WTC11 (cell line): ENCODE measurements around the gene RIC8B.

Source experiments
- ATF2 ChIP-seq: sonication (generic); formaldehyde crosslinking; IDR thresholded peaks from 2 replicates; pipeline ENCODE4 v1.8.1; 2022; ENCODE audit warnings: low read depth, missing genetic modification reagents, borderline replicate concordance
- ATF3 ChIP-seq: sonication (generic); formaldehyde crosslinking; conservative IDR thresholded peaks from 2 replicates; pipeline ENCODE4 v1.8.1; 2022; ENCODE audit warnings: mild to moderate bottlenecking, missing genetic modification reagents
- CREB1 ChIP-seq: sonication (generic); formaldehyde crosslinking; IDR thresholded peaks from 2 replicates; pipeline ENCODE4 v1.8.0; 2023; ENCODE audit warnings: mild to moderate bottlenecking, missing genetic modification reagents
- E2F4 ChIP-seq: sonication (generic); formaldehyde crosslinking; IDR thresholded peaks from 2 replicates; pipeline ENCODE4 v1.8.1; 2022; ENCODE audit warnings: low read depth, mild to moderate bottlenecking, moderate library complexity, missing genetic modification reagents, borderline replicate concordance
- IRF2 ChIP-seq: sonication (generic); formaldehyde crosslinking; IDR thresholded peaks from 2 replicates; pipeline ENCODE4 v1.8.0; 2022; ENCODE audit warnings: low read depth, missing genetic modification reagents, borderline replicate concordance
- JUN ChIP-seq: sonication (generic); formaldehyde crosslinking; IDR thresholded peaks from 2 replicates; pipeline ENCODE4 v1.8.0; 2023; ENCODE audit warnings: mild to moderate bottlenecking, missing genetic modification reagents
- MXD4 ChIP-seq: fragments of 250-450 bp; sonication (Bioruptor Pico); IDR thresholded peaks from 2 replicates; pipeline ENCODE4 v1.8.0; 2021; ENCODE audit warnings: mild to moderate bottlenecking, moderate library complexity, borderline replicate concordance
- TCF7 ChIP-seq: sonication (generic); formaldehyde crosslinking; IDR thresholded peaks from 2 replicates; pipeline ENCODE4 v1.8.0; 2022; ENCODE audit warnings: mild to moderate bottlenecking, low read depth, missing genetic modification reagents, moderate library complexity
- TEAD1 ChIP-seq: sonication (generic); formaldehyde crosslinking; IDR thresholded peaks from 2 replicates; pipeline ENCODE4 v1.8.0; 2022; ENCODE audit warnings: mild to moderate bottlenecking, missing genetic modification reagents
- ZNF121 ChIP-seq: sonication (generic); formaldehyde crosslinking; IDR thresholded peaks from 2 replicates; pipeline ENCODE4 v1.8.0; 2023; ENCODE audit warnings: missing genetic modification reagents
- ZNF423 ChIP-seq: fragments of 250-450 bp; sonication (Bioruptor Pico); IDR thresholded peaks from 2 replicates; pipeline ENCODE4 v2.1.2; 2022; ENCODE audit warnings: mild to moderate bottlenecking, moderate library complexity
- ZNF512 ChIP-seq: sonication (generic); formaldehyde crosslinking; IDR thresholded peaks from 2 replicates; pipeline ENCODE4 v1.8.1; 2022; ENCODE audit warnings: missing genetic modification reagents, borderline replicate concordance
- TF ChIP-seq, protein P1 (sequence below): fragments of 200-600 bp; IDR thresholded peaks from 2 replicates; pipeline ENCODE4 v1.8.0; 2022; ENCODE audit warnings: antibody characterized with exemption
- TF ChIP-seq, protein P2 (sequence below): sonication (generic); formaldehyde crosslinking; IDR thresholded peaks from 2 replicates; pipeline ENCODE4 v1.8.1; 2023; ENCODE audit warnings: mild to moderate bottlenecking, missing genetic modification reagents

DNA sequence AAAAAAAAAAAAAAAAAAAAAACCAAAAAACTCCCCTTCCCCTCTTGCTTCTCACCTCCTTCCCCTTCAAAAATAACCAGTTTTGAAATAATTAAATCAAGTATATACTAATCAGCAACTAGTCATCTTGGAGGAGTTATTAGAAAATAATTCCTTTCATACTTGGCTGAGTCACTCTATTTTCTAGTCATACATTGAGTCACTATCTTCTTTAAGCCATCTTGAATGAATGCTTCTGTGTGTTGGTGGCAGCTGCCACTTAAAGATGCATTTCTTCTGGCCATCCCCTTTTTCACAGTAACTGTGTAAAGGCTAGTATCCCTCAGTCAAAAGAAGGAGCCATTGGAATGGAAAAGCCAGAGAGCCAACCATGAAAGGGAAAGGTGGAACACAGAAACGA is 97.0 kb downstream of the RIC8B start:
- TF ChIP-seq, protein P1, sequence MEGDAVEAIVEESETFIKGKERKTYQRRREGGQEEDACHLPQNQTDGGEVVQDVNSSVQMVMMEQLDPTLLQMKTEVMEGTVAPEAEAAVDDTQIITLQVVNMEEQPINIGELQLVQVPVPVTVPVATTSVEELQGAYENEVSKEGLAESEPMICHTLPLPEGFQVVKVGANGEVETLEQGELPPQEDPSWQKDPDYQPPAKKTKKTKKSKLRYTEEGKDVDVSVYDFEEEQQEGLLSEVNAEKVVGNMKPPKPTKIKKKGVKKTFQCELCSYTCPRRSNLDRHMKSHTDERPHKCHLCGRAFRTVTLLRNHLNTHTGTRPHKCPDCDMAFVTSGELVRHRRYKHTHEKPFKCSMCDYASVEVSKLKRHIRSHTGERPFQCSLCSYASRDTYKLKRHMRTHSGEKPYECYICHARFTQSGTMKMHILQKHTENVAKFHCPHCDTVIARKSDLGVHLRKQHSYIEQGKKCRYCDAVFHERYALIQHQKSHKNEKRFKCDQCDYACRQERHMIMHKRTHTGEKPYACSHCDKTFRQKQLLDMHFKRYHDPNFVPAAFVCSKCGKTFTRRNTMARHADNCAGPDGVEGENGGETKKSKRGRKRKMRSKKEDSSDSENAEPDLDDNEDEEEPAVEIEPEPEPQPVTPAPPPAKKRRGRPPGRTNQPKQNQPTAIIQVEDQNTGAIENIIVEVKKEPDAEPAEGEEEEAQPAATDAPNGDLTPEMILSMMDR = no peak
- TF ChIP-seq ZNF423 (no peak), ATF3 (no peak), JUN (CRISPR knock-in tag) (no peak), ATF2 (CRISPR knock-in tag) (no peak), CREB1 (no peak), TCF7 (CRISPR knock-in tag) (no peak), TEAD1 (CRISPR knock-in tag) (no peak), ZNF121 (CRISPR knock-in tag) (no peak), IRF2 (no peak), ZNF512 (CRISPR knock-in tag) (no peak), E2F4 (CRISPR knock-in tag) (no peak), MXD4 (CRISPR knock-in tag) (no peak)
- TF ChIP-seq, protein P2, sequence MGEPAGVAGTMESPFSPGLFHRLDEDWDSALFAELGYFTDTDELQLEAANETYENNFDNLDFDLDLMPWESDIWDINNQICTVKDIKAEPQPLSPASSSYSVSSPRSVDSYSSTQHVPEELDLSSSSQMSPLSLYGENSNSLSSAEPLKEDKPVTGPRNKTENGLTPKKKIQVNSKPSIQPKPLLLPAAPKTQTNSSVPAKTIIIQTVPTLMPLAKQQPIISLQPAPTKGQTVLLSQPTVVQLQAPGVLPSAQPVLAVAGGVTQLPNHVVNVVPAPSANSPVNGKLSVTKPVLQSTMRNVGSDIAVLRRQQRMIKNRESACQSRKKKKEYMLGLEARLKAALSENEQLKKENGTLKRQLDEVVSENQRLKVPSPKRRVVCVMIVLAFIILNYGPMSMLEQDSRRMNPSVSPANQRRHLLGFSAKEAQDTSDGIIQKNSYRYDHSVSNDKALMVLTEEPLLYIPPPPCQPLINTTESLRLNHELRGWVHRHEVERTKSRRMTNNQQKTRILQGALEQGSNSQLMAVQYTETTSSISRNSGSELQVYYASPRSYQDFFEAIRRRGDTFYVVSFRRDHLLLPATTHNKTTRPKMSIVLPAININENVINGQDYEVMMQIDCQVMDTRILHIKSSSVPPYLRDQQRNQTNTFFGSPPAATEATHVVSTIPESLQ = no peak
